ENCODE results near the gene GJB5.

- TF ChIP-seq CTCF (IDR thresholded peaks at IDR 0.05) (no peak), EZH2 (IDR thresholded peaks at IDR 0.05; ENCODE audit: borderline replicate concordance, insufficient read depth, low read depth, low read length, poor library complexity, severe bottlenecking) (no peak)
These were observed 14.0 kb downstream of the GJB5 start for GRCh38 chr1:34768856-34769255.

Data from B cell (primary cell).